GM12875 (cell line): Measurements from ENCODE around the gene PITX2.

ENCODE experiments used
- H3K4me3 ChIP-seq: one replicate; pipeline ENCODE4 v1.5.1; 2011; ENCODE audit warnings: low read depth, low read length, control low read depth
- TF ChIP-seq, protein P1 (sequence below): IDR thresholded peaks from 2 replicates; pipeline ENCODE4 v1.5.1; 2011; ENCODE audit warnings: low read depth, mild to moderate bottlenecking, control low read depth, inconsistent platforms, low read length, moderate library complexity, borderline replicate concordance; ENCODE audit not compliant: insufficient read depth

PITX2 gene

DNA sequence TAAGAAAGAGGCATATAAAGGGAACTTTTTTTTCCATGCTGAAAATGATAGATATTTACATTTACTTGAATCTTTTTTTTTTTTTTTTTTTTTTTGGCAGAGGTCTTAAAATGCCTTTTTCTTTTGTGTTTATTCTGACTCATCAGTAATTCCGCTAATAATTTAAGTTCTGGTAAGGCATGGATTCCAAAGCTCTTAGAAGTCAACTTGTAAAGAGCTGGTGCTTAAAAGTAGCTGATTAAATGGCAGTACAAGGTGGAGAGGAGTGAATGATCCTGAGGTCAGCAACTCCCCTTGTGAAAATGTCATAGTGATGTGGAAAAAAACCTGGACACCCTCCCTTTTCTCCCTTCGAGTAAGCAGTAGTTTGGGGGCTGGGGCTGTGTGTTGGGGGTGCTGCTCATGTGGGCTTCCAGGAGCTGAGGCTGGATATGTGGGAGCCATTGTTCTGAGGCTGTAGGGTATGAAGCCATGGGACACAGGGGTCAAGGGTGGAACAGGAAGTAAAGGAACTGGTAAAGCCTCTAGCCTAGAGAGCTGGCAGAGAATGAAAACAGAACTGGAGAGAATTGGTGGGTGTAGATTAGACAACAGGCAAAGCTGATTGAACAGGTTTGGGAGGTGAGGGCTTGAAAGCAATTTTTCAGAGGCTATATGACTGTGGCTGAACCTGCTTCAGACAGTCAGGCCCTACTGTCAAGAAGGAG lies 41.0 kb upstream of the PITX2 start:
- TF ChIP-seq, protein P1, sequence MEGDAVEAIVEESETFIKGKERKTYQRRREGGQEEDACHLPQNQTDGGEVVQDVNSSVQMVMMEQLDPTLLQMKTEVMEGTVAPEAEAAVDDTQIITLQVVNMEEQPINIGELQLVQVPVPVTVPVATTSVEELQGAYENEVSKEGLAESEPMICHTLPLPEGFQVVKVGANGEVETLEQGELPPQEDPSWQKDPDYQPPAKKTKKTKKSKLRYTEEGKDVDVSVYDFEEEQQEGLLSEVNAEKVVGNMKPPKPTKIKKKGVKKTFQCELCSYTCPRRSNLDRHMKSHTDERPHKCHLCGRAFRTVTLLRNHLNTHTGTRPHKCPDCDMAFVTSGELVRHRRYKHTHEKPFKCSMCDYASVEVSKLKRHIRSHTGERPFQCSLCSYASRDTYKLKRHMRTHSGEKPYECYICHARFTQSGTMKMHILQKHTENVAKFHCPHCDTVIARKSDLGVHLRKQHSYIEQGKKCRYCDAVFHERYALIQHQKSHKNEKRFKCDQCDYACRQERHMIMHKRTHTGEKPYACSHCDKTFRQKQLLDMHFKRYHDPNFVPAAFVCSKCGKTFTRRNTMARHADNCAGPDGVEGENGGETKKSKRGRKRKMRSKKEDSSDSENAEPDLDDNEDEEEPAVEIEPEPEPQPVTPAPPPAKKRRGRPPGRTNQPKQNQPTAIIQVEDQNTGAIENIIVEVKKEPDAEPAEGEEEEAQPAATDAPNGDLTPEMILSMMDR: no peak
- H3K4me3 ChIP-seq: no peak overlapping the region

DNA sequence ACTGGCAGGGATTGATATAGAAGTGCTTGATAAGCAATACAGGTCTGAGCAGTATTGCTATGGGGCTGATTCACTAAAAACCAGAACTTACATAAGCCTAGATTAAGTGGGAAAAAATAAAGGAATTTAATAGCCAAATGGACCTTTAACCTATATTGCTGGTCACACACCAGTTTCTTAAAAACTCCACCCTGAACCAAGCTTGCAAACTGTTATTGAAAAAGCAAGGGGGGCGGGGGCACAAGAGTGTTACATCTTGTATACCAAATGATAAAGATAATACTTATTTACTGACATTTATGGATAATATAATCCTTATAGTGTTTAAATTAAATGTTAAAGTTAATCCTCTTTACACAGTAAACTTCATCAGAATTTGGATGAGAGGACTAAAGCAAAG lies 40.3 kb upstream of the PITX2 start:
- H3K4me3 ChIP-seq: no peak overlapping the region
- TF ChIP-seq, protein P1: no peak

- TF ChIP-seq, protein P1: no peak
- H3K4me3 ChIP-seq: no peak overlapping the region
These were observed 37.9 kb upstream of the PITX2 start for GRCh38 chr4:110660755-110661154.

- no peak overlapping the region for H3K4me3 ChIP-seq
- TF ChIP-seq, protein P1: no peak
These were observed 31.4 kb upstream of the PITX2 start for GRCh38 chr4:110654254-110654635.

GRCh38 chr4:110653321-110654253 lies 30.7 kb upstream of the PITX2 start:
- TF ChIP-seq, protein P1: no peak
- no peak overlapping the region for H3K4me3 ChIP-seq

GRCh38 chr4:110644008-110644407 lies 21.1 kb upstream of the PITX2 start:
- TF ChIP-seq, protein P1: no peak
- no peak overlapping the region for H3K4me3 ChIP-seq

- TF ChIP-seq, protein P1: no peak
- no peak overlapping the region for H3K4me3 ChIP-seq
These were observed 20.2 kb upstream of the PITX2 start for GRCh38 chr4:110643096-110643495.
